GM21723 (cell line): ENCODE measurements around the gene CYP3A7.
A peak's percentile ranks its signal among the peaks of the same experiment; 100 is the strongest.
"Not testable (repeated sequence)": the region's sequence is repeated elsewhere in the genome, so short reads cannot be mapped to it uniquely, and the experiment has no call there.

ENCODE experiments used
- ATAC-seq: cut with Tn5 transposase; IDR thresholded peaks from one replicate; pipeline ENCODE4 v1.9.1; 2021; ENCODE audit warnings: mild to moderate bottlenecking, moderate library complexity; ENCODE audit not compliant: unreplicated experiment

The CYP3A7 gene

GRCh38 chr7:99734987-99735386, at the start of gene CYP3A7:
Gene CYP3A7 (minus strand): TSS chr7:99735196. CDS start chr7:99735093, 103 bp downstream.
- ATAC-seq: no peak

GRCh38 chr7:99784007-99784406, 49.0 kb upstream of the CYP3A7 start, which contains the start of gene CYP3A4:
Gene CYP3A4 (minus strand): TSS chr7:99784184. CDS start chr7:99784081, 103 bp downstream.
- no peak for ATAC-seq

- ATAC-seq: no peak
Observed at GRCh38 chr7:99782012-99782953, 47.3 kb upstream of the CYP3A7 start.

- ATAC-seq: no peak
Observed at GRCh38 chr7:99780588-99780987, 45.6 kb upstream of the CYP3A7 start.

- ATAC-seq: no peak
Observed at GRCh38 chr7:99779949-99780348, 45.0 kb upstream of the CYP3A7 start.

GRCh38 chr7:99778880-99779279, 43.9 kb upstream of the CYP3A7 start:
- ATAC-seq: no peak

GRCh38 chr7:99773395-99773794, 38.4 kb upstream of the CYP3A7 start:
- not testable (repeated sequence) for ATAC-seq

- no peak for ATAC-seq
Observed at GRCh38 chr7:99772565-99772964, 37.6 kb upstream of the CYP3A7 start.

- not testable (repeated sequence) for ATAC-seq
Observed at GRCh38 chr7:99769494-99769893, 34.5 kb upstream of the CYP3A7 start.

- ATAC-seq: no peak
Observed at GRCh38 chr7:99768471-99768870, 33.5 kb upstream of the CYP3A7 start.

GRCh38 chr7:99767662-99768061, 32.7 kb upstream of the CYP3A7 start:
- ATAC-seq: peak; percentile 89

- ATAC-seq: no peak
Observed at GRCh38 chr7:99766484-99767099, 31.6 kb upstream of the CYP3A7 start.

- no peak for ATAC-seq
Observed at GRCh38 chr7:99764478-99764877, 29.5 kb upstream of the CYP3A7 start.

GRCh38 chr7:99762680-99763327, 27.8 kb upstream of the CYP3A7 start:
- ATAC-seq: no peak

- no peak for ATAC-seq
Observed at GRCh38 chr7:99755085-99755484, 20.1 kb upstream of the CYP3A7 start.

- no peak for ATAC-seq
Observed at GRCh38 chr7:99752356-99752755, 17.4 kb upstream of the CYP3A7 start.

GRCh38 chr7:99751322-99752052, 16.5 kb upstream of the CYP3A7 start:
- ATAC-seq: not testable (repeated sequence)

GRCh38 chr7:99748846-99749579, 14.0 kb upstream of the CYP3A7 start:
- no peak for ATAC-seq

- ATAC-seq: not testable (repeated sequence)
Observed at GRCh38 chr7:99746915-99747314, 11.9 kb upstream of the CYP3A7 start.

GRCh38 chr7:99745395-99745794, 10.4 kb upstream of the CYP3A7 start:
- ATAC-seq: not testable (repeated sequence)
